Spleen (tissue), 11 donors: Measurements from ENCODE around the gene PHACTR1. TPM values are rescaled to one million over a fixed set of nuclear protein-coding genes. Genes with fewer than 3 reads are reported as not detected.

Experiments
- DNase-seq: peaks from one replicate; pipeline ENCODE4 v3.0.0-alpha.2; 2020
- H3K27ac ChIP-seq, 8 donors: fragments of 200-600 bp; sonication (generic) in 7 of 8; 1 replicate in 4 of 8; 2 replicates in 4 of 8; pipeline versions ENCODE4 v1.5.0 to v1.8.0; 2016 to 2021; ENCODE audit warnings: inconsistent platforms in 4 of 8, mild to moderate bottlenecking in 4 of 8, moderate library complexity in 1 of 8
- H3K27me3 ChIP-seq, 7 donors: fragments of 200-600 bp; sonication (generic) in 6 of 7; replicated peaks in 1 of 7; 1 replicate in 4 of 7; 2 replicates in 3 of 7; pipeline versions ENCODE4 v1.5.0 to v1.8.0; 2016 to 2021; ENCODE audit warnings: inconsistent platforms in 3 of 7, mild to moderate bottlenecking in 1 of 7
- H3K36me3 ChIP-seq, 6 donors: fragments of 200-600 bp; sonication (generic) in 5 of 6; 1 replicate in 4 of 6; 2 replicates in 2 of 6; pipeline versions ENCODE4 v1.5.0 to v1.8.0; 2016 to 2021; ENCODE audit warnings: inconsistent platforms in 2 of 6
- H3K4me1 ChIP-seq, 6 donors: fragments of 200-600 bp; sonication (generic) in 5 of 6; 1 replicate in 3 of 6; 2 replicates in 3 of 6; pipeline versions ENCODE4 v1.5.0 to v1.8.0; 2016 to 2021; ENCODE audit warnings: inconsistent platforms in 3 of 6
- H3K4me3 ChIP-seq, 8 donors: fragments of 200-600 bp; sonication (generic) in 7 of 8; 1 replicate in 4 of 8; 2 replicates in 4 of 8; pipeline versions ENCODE4 v1.5.0 to v1.8.0; 2016 to 2021; ENCODE audit warnings: inconsistent platforms in 4 of 8, mild to moderate bottlenecking in 4 of 8, moderate library complexity in 2 of 8
- H3K9me3 ChIP-seq, 8 donors: fragments of 200-600 bp; sonication (generic) in 7 of 8; 1 replicate in 4 of 8; 2 replicates in 4 of 8; pipeline versions ENCODE4 v1.5.0 to v1.8.0; 2016 to 2021; ENCODE audit warnings: inconsistent platforms in 4 of 8
- CTCF ChIP-seq, 11 experiments: fragments of 200-600 bp in 7 of 11; fragments of 450-650 bp in 4 of 11; sonication (generic) in 4 of 11; IDR thresholded peaks in 8 of 11; conservative IDR thresholded peaks in 3 of 11; 1 replicate in 7 of 11; 2 replicates in 4 of 11; pipeline versions ENCODE4 v1.4.0 to v1.8.0; 2016 to 2021; ENCODE audit warnings: antibody characterized with exemption in 11 of 11, inconsistent platforms in 4 of 11, mild to moderate bottlenecking in 1 of 11
- POLR2A ChIP-seq, 3 donors: fragments of 450-650 bp; IDR thresholded peaks; one replicate each; pipeline ENCODE4 v1.5.1; 2017; ENCODE audit warnings: antibody characterized with exemption in 3 of 3, mild to moderate bottlenecking in 1 of 3
- POLR2AphosphoS5 ChIP-seq, 3 donors: sonication (generic); formaldehyde crosslinking; IDR thresholded peaks; one replicate each; pipeline ENCODE4 v1.5.1; 2017; ENCODE audit warnings: antibody characterized with exemption in 3 of 3
- WGBS, 5 donors: extraction: QIAGEN DNeasy Blood & Tissue Kit in 3 of 5; methylation state at CpG; one replicate each; pipeline versions ENCODE4 v1.1.5 to v1.1.7; 2013 to 2018; 5-methylcytosine and 5-hydroxymethylcytosine counted together
- intact Hi-C: fragments of 100-400 bp; cut with DNase I; formaldehyde crosslinking; loops from one replicate; pipeline ENCODE4 v1.15.0; 2023; ENCODE audit warnings: low total_unique reads
- polyA plus RNA-seq, 3 donors: library from polyadenylated mRNA; stranded (reverse); fragments of 200-250 nt; gene quantifications; one replicate each; pipeline ENCODE4 v1.2.1, GENCODE V29; 2013
- total RNA-seq, 7 donors: library from RNA; depleted of rRNA in 3 of 7; stranded (reverse); fragments of >200 nt in 3 of 7; fragmentation: NEBNext Ultra II Directional in 4 of 7; extraction: Animal tissue kit (Norgen Biotek cat#: 25700) in 4 of 7; gene quantifications; one replicate each; pipeline versions ENCODE4 v1.1.0 to v1.2.1, GENCODE V29; 2016 to 2021
- donor health status: healthy with polysubstance abuse.
- donor health status: DM: no; HTN: no; CAD: no; lungs with moderate emphysema.
- donor health status: DM: no; HTN: no; CAD: no.
- donor health status: Bipolar disorder and iron deficiency.
- donor health status: healthy.
- donor health status: DM: no; HTN: no; CAD: no.
- donor health status: DM: yes; HTN: yes; CAD: no.

PHACTR1 gene
- total and polyA plus RNA-seq, 10 donors: 8.5 to 45.3 (median 30.8) TPM

GRCh38 chr6:13272131-13273046 lies 555.8 kb downstream of the PHACTR1 start:
- H3K27me3 ChIP-seq: no peaks in the 10 kb centered on the region
- H3K36me3 ChIP-seq: peaks cover 0 to 7% (median 0%) of the 10 kb centered on the region in 6 donors
- peaks cover 0 to 94% (median 33%) of the 10 kb centered on the region in 6 donors for H3K4me1 ChIP-seq
- intact Hi-C loops: loop anchor here (10.0 kb wide), 1 partner anchor 78 kb away; no protein-coding TSS in a partner anchor
- H3K27ac ChIP-seq: peak overlapping the region; percentile 44 to 84 (median 78)
- TF ChIP-seq POLR2AphosphoS5 (IDR thresholded peaks at IDR 0.05) (peak; percentile 81 to 91 (median 82)), CTCF (IDR thresholded peaks at IDR 0.05 in 8 of 11, conservative IDR thresholded peaks at IDR 0.05 in 3 of 11) (no peak), POLR2A (IDR thresholded peaks at IDR 0.05) (peak in 1 of 3 donors; percentile 51)
- 46 to 64% (median 50%) methylated on average over 24 of the region's 24 CpGs for WGBS, 5 donors
- peak; percentile 93 for DNase-seq
- peak overlapping the region; percentile 24 to 72 (median 41) for H3K4me3 ChIP-seq
- H3K9me3 ChIP-seq: no peaks in the 10 kb centered on the region

- no peaks in the 10 kb centered on the region for H3K9me3 ChIP-seq
- intact Hi-C loops: loop anchor here (10.0 kb wide), 1 partner anchor 79 kb away; no protein-coding TSS in a partner anchor
- DNase-seq: no peak
- TF ChIP-seq POLR2AphosphoS5 (IDR thresholded peaks at IDR 0.05) (no peak), POLR2A (IDR thresholded peaks at IDR 0.05) (no peak)
- H3K27ac ChIP-seq: peak overlapping the region; percentile 44 to 84 (median 78)
- H3K4me3 ChIP-seq: peak overlapping the region; percentile 24 to 72 (median 41)
- no peaks in the 10 kb centered on the region for H3K27me3 ChIP-seq
- WGBS, 5 donors: 24 to 36% (median 32%) methylated on average over 9 to 10 of the region's 10 CpGs
- H3K36me3 ChIP-seq: peaks cover 0 to 16% (median 2%) of the 10 kb centered on the region in 6 donors
- H3K4me1 ChIP-seq: peaks cover 0 to 97% (median 40%) of the 10 kb centered on the region in 6 donors
Measured at GRCh38 chr6:13273202-13273930, 556.8 kb downstream of the PHACTR1 start.

- WGBS, 5 donors: 28 to 43% (median 32%) methylated on average over 21 of the region's 21 CpGs
- intact Hi-C loops: loop anchor here (10.0 kb wide), 1 partner anchor 79 kb away; no protein-coding TSS in a partner anchor
- Histone ChIP-seq H3K4me1 (peaks cover 0 to 97% (median 40%) of the 10 kb centered on the region in 6 donors), H3K27me3 (no peaks in the 10 kb centered on the region), H3K27ac (peak overlapping the region in 7 of 8 donors; percentile 71 to 84 (median 80)), H3K36me3 (peaks cover 0 to 24% (median 2%) of the 10 kb centered on the region in 6 donors), H3K4me3 (peak overlapping the region in 7 of 8 donors; percentile 24 to 72 (median 43)), H3K9me3 (no peaks in the 10 kb centered on the region)
- DNase-seq: peak; percentile 88
- TF ChIP-seq POLR2A (IDR thresholded peaks at IDR 0.05) (no peak), CTCF (IDR thresholded peaks at IDR 0.05 in 8 of 11, conservative IDR thresholded peaks at IDR 0.05 in 3 of 11) (no peak), POLR2AphosphoS5 (IDR thresholded peaks at IDR 0.05) (peak; percentile 53 to 70 (median 64))
Measured at GRCh38 chr6:13273931-13274706, 557.6 kb downstream of the PHACTR1 start.
